Ascending aorta (tissue), 2 donors: ENCODE data around the gene GREB1. TPM values are rescaled to one million over a fixed set of nuclear protein-coding genes. Genes with fewer than 3 reads are reported as not detected.

Source experiments
- DNase-seq, 2 donors: peaks; one replicate each; pipeline ENCODE4 v3.0.0-alpha.2; 2019; ENCODE audit warnings: low spot score in 2 of 2
- H3K27ac ChIP-seq, 2 donors: fragments of 200-600 bp; sonication (generic); one replicate each; pipeline ENCODE4 v1.5.1; 2016 to 2017; ENCODE audit warnings: mild to moderate bottlenecking in 1 of 2
- H3K27me3 ChIP-seq: fragments of 200-600 bp; sonication (generic); one replicate; pipeline ENCODE4 v1.5.1; 2017
- H3K36me3 ChIP-seq, 2 donors: fragments of 200-600 bp; sonication (generic); one replicate each; pipeline ENCODE4 v1.5.1; 2016
- H3K4me1 ChIP-seq, 2 donors: fragments of 200-600 bp; sonication (generic); one replicate each; pipeline ENCODE4 v1.5.1; 2016 to 2017; ENCODE audit warnings: mild to moderate bottlenecking in 1 of 2
- H3K4me3 ChIP-seq, 2 donors: fragments of 200-600 bp; sonication (generic); one replicate each; pipeline ENCODE4 v1.5.1; 2016 to 2017; ENCODE audit warnings: mild to moderate bottlenecking in 1 of 2
- H3K9me3 ChIP-seq, 2 donors: fragments of 200-600 bp; sonication (generic); one replicate each; pipeline ENCODE4 v1.5.1; 2016
- intact Hi-C: fragments of 100-400 bp; cut with DNase I; formaldehyde crosslinking; loops from one replicate; pipeline ENCODE4 v1.15.1; 2023
- total RNA-seq: library from RNA; depleted of rRNA; stranded (reverse); fragments of >200 nt; gene quantifications from one replicate; pipeline ENCODE4 v1.1.0, GENCODE V29; 2016
- TF ChIP-seq, protein P1 (sequence below), 3 experiments: fragments of 200-600 bp in 2 of 3; fragments of 450-650 bp in 1 of 3; sonication (generic) in 2 of 3; IDR thresholded peaks; one replicate each; pipeline ENCODE4 v1.5.1; 2016 to 2019; ENCODE audit warnings: antibody characterized with exemption in 3 of 3, mild to moderate bottlenecking in 1 of 3, moderate library complexity in 1 of 3

GREB1 gene
- total RNA-seq, 1 donor from 2014 or later: 5.9 TPM

DNA sequence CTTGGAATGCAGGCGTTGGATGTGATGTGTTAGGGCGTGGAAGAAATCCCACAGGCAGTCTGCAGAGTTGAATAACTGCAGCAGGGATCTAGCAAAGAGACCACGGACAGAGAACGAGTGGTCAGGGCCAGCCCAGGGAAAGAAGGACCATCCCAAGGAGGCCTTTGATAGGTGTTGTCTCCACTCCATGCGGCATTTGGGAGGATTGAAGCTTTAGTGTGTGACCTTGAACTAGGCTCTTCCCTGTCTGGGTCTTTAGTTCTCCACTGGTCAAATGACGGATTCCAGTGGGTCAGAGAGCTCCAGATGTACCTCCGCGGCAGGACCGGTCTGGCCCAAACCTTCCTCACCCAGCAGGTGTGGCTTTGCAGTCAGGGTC, 18.4 kb downstream of the GREB1 start:
- Histone ChIP-seq H3K4me3 (no peak overlapping the region), H3K9me3 (no peaks in the 10 kb centered on the region), H3K36me3 (no peaks in the 10 kb centered on the region), H3K4me1 (no peaks in the 10 kb centered on the region), H3K27ac (no peak overlapping the region), H3K27me3 (no peaks in the 10 kb centered on the region)
- DNase-seq: peak in 1 of 2 donors; percentile 9
- TF ChIP-seq, protein P1, sequence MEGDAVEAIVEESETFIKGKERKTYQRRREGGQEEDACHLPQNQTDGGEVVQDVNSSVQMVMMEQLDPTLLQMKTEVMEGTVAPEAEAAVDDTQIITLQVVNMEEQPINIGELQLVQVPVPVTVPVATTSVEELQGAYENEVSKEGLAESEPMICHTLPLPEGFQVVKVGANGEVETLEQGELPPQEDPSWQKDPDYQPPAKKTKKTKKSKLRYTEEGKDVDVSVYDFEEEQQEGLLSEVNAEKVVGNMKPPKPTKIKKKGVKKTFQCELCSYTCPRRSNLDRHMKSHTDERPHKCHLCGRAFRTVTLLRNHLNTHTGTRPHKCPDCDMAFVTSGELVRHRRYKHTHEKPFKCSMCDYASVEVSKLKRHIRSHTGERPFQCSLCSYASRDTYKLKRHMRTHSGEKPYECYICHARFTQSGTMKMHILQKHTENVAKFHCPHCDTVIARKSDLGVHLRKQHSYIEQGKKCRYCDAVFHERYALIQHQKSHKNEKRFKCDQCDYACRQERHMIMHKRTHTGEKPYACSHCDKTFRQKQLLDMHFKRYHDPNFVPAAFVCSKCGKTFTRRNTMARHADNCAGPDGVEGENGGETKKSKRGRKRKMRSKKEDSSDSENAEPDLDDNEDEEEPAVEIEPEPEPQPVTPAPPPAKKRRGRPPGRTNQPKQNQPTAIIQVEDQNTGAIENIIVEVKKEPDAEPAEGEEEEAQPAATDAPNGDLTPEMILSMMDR (IDR thresholded peaks at IDR 0.05): no peak
- intact Hi-C loops: no loop called here

DNA sequence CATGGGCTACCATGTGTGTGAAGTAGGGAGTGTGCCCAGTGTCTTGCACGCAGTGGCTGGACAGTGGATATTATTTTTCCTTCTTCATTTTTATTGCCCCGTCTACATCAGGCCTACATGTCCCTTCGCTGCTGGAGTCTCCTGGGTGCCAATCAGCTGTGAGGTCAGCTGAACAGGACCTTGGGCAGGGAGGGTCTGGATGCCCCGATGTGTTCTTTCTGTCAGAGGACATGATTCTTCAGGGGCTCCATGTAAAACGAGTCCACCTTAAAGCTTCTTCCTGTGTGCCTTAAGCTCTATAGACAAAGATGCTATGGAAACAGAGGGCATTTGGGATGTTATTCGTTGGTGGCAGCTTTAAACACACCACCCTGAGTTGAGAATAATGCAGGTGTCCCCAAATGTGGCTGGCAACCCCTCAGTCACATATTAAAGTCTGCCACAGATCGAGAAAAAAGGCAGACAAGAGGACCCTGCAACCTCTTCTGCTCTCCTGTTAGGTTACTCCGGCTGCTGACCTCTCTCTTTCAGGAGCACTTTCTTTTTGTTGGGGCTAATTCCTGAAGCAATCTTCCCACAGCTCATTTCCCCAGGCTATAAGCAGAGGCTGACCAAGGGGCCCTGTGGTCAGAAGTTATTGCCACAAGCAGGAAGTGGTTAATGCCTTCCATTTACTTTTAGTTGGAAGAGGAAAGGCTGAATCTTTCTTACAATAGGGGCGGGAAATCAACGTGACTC, 20.0 kb downstream of the GREB1 start:
- TF ChIP-seq, protein P1 (IDR thresholded peaks at IDR 0.05): no peak
- Histone ChIP-seq H3K27me3 (no peaks in the 10 kb centered on the region), H3K4me3 (no peak overlapping the region), H3K27ac (no peak overlapping the region), H3K4me1 (no peaks in the 10 kb centered on the region), H3K9me3 (no peaks in the 10 kb centered on the region), H3K36me3 (no peaks in the 10 kb centered on the region)
- peak in 1 of 2 donors; percentile 49 for DNase-seq
- intact Hi-C loops: no loop called here

DNA sequence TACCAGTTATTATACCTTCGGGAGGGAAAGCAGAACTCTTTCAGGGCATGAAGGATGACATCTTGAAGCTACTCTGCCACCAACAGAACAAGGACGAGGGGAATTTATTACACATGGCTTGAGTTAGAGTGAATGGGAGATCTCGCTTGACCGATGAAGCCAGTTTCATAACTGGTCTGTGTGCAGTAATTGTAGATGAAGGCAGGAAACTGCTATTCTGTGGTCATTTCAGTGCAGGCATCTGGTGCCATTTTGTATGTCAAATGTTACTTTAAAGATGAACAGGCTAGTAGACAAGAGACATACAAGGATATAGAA, 20.5 kb downstream of the GREB1 start:
- no peak for DNase-seq
- H3K36me3 ChIP-seq: no peaks in the 10 kb centered on the region
- TF ChIP-seq, protein P1 (IDR thresholded peaks at IDR 0.05): no peak
- no peaks in the 10 kb centered on the region for H3K27me3 ChIP-seq
- H3K4me3 ChIP-seq: no peak overlapping the region
- H3K27ac ChIP-seq: no peak overlapping the region
- H3K9me3 ChIP-seq: no peaks in the 10 kb centered on the region
- H3K4me1 ChIP-seq: no peaks in the 10 kb centered on the region
- intact Hi-C loops: no loop called here

DNA sequence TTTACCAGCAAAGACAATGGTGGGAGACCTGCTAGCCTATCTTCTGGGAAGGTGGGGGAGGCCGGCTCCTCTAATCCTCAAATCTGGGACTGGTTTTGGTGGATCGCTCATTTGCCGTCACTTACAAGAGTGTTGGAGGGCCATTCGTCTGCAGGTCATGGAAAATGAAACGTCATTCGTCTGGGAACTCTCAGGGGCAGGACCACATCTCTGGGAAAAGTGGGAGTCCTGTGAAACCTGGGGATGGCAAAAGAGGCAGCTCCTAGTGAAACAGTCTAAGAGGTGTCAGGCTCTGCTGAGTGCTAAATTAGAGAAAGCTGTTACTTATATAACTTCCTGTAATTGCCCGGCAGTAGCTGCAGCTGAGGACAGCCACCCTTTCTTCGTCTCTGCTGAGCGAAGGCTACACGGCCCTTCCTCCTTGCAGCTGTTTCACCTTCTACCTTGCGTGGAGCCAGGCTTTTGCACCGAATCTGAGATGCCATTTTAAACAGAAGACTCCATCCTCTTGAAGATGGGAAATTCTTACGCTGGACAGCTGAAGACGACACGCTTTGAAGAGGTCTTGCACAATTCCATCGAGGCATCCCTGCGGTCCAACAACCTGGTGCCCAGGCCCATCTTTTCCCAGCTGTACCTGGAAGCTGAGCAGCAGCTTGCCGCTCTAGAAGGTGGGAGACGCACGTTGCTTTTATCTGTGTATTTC, 22.4 kb downstream of the GREB1 start:
- Histone ChIP-seq H3K4me1 (no peaks in the 10 kb centered on the region), H3K36me3 (no peaks in the 10 kb centered on the region), H3K27me3 (no peaks in the 10 kb centered on the region), H3K27ac (no peak overlapping the region), H3K4me3 (no peak overlapping the region), H3K9me3 (no peaks in the 10 kb centered on the region)
- TF ChIP-seq, protein P1 (IDR thresholded peaks at IDR 0.05): no peak
- intact Hi-C loops: no loop called here
- peak in 1 of 2 donors; percentile 33 for DNase-seq

DNA sequence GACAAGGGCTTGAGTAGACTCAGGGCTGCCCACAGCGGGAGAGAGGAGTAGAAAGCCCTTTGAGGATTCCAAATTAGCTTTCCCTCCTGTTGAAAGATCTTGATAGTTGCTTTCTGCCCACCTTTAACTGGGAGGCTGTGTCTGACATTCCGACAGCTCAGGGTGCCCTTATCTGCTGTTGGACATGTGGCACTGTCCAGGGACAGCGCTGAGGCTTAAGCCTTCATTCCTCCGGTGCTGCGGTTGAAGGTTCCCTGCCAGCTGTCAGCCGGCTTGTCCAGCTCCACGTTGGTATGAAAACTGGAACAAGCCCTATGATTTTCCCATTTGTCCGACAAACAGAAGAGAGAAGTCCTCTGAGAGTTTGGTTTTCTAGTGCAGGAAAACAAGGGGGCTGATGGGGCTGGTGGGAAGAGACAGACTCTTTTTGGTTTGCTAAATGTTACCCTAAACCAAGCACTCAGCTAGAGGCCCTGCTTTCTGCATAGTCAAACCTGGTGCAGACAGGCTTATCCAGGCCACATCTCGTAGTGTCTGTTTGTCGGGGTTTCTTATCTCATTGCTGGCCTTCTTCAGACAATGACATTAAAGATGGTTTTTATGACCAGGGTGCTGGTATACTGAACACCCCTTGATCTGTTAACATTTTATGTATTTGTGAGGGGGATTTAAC, 24.5 kb downstream of the GREB1 start:
- TF ChIP-seq, protein P1 (IDR thresholded peaks at IDR 0.05): no peak
- no peak overlapping the region for H3K4me3 ChIP-seq
- intact Hi-C loops: no loop called here

More for the DNA sequence above, 24.5 kb downstream of the GREB1 start:
- Histone ChIP-seq H3K9me3 (no peaks in the 10 kb centered on the region), H3K27ac (no peak overlapping the region), H3K36me3 (no peaks in the 10 kb centered on the region), H3K4me1 (no peaks in the 10 kb centered on the region), H3K27me3 (no peaks in the 10 kb centered on the region)
- peak in 1 of 2 donors; percentile 19 for DNase-seq
